NB4 (cell line): Measurements from ENCODE around the gene ARHGEF4.

Source experiments
- DNase-seq: peaks from one replicate; pipeline ENCODE4 v3.0.0; 2010; ENCODE audit warnings: low read depth
- H3K4me3 ChIP-seq: one replicate; pipeline ENCODE4 v1.5.1; 2011; ENCODE audit warnings: mild to moderate bottlenecking, low read depth, low read length, moderate library complexity
- MYC ChIP-seq: IDR thresholded peaks from 2 replicates; pipeline ENCODE4 v1.6.1; 2011; ENCODE audit warnings: low read depth, low read length
- POLR2A ChIP-seq: IDR thresholded peaks from 2 replicates; pipeline ENCODE4 v1.6.1; 2011; ENCODE audit warnings: mild to moderate bottlenecking; ENCODE audit not compliant: insufficient read length; ENCODE audit errors: extremely low read depth
- TF ChIP-seq, protein P1 (sequence below): IDR thresholded peaks from 2 replicates; pipeline ENCODE4 v1.6.1; 2011; ENCODE audit warnings: low read depth, low read length
- TF ChIP-seq, protein P2 (sequence below): IDR thresholded peaks from one replicate; pipeline ENCODE4 v1.5.1; 2012; ENCODE audit warnings: low read depth, low read length

Gene ARHGEF4

DNA sequence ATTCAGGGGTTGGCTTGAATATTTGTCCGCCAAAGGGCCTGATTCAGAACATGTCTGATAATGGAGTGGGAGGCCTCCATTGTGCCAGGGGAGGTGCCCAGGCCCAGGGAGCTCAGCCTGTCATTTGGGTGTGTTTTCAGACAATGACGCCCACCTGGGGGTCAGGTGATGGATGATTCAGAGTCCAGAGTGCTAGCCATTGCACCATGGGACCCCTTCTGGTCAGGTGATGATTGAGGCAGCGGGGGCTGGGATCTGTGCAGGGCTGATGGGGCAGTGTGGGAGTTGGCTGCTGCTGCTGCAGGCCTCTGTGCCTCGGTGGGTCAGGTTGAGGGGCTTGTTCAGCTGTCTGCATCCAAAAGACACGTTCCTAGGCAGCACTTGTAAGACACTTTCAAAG lies 8.3 kb upstream of the ARHGEF4 start:
- TF ChIP-seq, protein P1, sequence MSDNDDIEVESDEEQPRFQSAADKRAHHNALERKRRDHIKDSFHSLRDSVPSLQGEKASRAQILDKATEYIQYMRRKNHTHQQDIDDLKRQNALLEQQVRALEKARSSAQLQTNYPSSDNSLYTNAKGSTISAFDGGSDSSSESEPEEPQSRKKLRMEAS = no peak
- TF ChIP-seq MYC = no peak
- no peak for TF ChIP-seq POLR2A
- TF ChIP-seq, protein P2, sequence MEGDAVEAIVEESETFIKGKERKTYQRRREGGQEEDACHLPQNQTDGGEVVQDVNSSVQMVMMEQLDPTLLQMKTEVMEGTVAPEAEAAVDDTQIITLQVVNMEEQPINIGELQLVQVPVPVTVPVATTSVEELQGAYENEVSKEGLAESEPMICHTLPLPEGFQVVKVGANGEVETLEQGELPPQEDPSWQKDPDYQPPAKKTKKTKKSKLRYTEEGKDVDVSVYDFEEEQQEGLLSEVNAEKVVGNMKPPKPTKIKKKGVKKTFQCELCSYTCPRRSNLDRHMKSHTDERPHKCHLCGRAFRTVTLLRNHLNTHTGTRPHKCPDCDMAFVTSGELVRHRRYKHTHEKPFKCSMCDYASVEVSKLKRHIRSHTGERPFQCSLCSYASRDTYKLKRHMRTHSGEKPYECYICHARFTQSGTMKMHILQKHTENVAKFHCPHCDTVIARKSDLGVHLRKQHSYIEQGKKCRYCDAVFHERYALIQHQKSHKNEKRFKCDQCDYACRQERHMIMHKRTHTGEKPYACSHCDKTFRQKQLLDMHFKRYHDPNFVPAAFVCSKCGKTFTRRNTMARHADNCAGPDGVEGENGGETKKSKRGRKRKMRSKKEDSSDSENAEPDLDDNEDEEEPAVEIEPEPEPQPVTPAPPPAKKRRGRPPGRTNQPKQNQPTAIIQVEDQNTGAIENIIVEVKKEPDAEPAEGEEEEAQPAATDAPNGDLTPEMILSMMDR = no peak
- DNase-seq = no peak
- no peak overlapping the region for H3K4me3 ChIP-seq

DNA sequence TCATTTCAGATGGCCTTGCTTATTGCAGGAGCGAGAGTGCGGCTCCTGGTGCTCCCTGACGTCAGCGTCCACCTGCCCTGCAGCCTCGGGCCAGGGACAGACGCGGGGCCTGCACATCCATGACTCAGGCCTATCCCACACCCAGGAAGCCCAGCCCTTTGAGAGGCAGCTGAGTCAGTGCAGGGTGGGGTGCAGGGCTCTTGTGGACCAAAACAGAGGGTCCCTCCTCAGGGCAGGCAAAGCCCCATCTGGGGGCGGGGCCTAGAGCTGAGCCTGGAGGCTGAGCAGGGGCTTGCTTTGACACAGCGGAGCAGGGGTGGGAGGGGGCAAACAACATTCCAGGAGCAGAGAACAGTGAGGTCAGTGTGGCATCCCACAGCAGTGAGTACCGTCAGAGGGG lies 7.7 kb upstream of the ARHGEF4 start:
- DNase-seq = no peak
- TF ChIP-seq, protein P2 = no peak
- TF ChIP-seq, protein P1 = no peak
- TF ChIP-seq MYC = no peak
- TF ChIP-seq POLR2A = no peak

DNA sequence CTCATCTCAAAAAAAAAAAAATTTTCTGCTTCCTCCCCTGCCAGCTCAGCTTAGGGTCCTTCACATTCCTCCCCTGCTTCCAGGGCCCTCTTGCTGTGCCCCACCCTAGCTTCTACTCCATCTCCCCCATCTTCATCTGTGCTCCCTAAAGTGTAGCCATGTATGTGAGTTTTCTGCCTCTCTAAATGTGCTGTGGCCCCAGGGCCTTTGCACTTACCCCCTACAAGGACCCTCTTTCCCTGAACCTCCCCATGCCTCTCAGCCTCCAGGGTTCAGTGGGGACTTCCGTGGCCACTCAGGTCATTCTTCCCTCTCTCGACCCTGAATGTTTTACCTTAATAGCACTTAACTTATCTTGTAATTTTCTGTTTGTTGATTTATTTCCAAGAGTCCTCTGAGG lies 6.2 kb upstream of the ARHGEF4 start:
- TF ChIP-seq POLR2A (no peak), MYC (no peak)
- TF ChIP-seq, protein P2 = no peak
- TF ChIP-seq, protein P1 = no peak
- no peak overlapping the region for H3K4me3 ChIP-seq
- no peak for DNase-seq

More for the DNA sequence above, 7.7 kb upstream of the ARHGEF4 start:
- no peak overlapping the region for H3K4me3 ChIP-seq

DNA sequence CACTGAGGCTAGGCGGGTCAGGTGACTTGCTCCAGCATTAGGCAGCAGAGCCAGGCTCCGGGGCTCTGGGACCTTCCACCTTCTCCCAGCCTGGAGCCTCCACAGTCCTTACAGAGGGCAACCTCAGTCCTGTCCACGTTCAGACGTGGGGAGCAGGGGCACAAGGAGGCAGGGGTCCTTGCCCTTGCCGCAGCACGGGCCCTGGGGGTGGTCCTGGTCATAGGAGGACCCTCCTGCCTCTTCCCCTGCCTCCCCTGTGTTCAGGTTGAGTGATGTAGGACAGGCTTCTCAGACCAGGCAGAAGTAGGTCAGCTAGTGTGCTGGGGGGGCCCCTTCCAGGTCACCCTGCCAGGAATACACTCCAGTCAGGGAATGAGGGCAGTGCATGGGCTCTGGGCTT lies 5.4 kb upstream of the ARHGEF4 start:
- no peak overlapping the region for H3K4me3 ChIP-seq
- TF ChIP-seq, protein P1 = no peak
- TF ChIP-seq POLR2A = no peak
- TF ChIP-seq, protein P2 = no peak
- no peak for TF ChIP-seq MYC
- no peak for DNase-seq

DNA sequence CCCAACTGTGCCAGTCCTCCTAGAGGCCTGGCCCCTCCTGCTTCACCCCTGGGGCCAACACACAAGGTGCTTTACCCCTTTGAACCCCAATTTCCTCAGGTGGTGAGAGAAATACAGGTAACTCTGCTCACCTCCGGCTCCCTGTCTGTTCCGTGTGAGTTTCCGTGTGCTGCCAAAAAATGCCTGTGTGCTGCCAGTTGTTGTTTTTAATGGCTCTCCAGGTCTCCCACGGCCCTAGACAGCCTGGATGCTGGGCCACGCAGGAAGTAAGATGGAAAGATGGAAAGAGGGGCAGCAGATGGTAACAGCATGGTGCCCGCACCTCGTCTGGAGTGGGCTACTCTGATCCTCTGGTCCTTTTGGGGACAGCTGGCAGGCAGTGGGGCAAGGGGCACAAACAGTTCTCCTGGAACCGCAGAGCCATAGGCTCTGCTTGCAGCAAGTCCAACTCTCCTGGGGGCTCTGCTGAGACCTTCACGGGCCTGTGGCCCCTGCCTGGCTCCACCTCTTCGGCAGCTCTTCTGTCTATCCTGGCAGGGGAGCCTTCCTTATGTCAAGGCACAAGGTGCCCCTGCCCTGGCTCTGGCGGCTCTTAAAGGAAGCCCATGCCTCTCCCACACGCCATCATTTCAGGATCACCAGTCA lies 4.3 kb upstream of the ARHGEF4 start:
- no peak overlapping the region for H3K4me3 ChIP-seq
- no peak for DNase-seq
- TF ChIP-seq, protein P1 = no peak
- TF ChIP-seq, protein P2 = no peak
- TF ChIP-seq MYC (no peak), POLR2A (no peak)
